A549 treated with RU486 at 1 μM for 4 hours (cell line): ENCODE data around the gene SBF2. TPM values are rescaled to one million over a fixed set of nuclear protein-coding genes. Genes with fewer than 3 reads are reported as not detected.

Experiments
- total RNA-seq: library from RNA; stranded (reverse); fragments of 200-300 nt; extraction: Qiagen RNA extraction; gene quantifications from 5 replicates; pipeline ENCODE4 v1.2.3, GENCODE V29; 2022; ENCODE audit warnings: low read depth

The SBF2 gene
- 11.8 to 14.0 TPM (median 13.2 TPM) in 5 replicates for total RNA-seq

GRCh38 chr11:10293423-10294289, at the start of gene SBF2:
Gene SBF2 (minus strand): TSS chr11:10294219. CDS start chr11:10294069, 150 bp downstream.

GRCh38 chr11:10304495-10305261, 10.7 kb upstream of the SBF2 start, which contains the start of gene ADM:
Gene ADM (plus strand): TSS chr11:10305073. CDS start chr11:10305701, 628 bp downstream.

Other genes with a start within 250 kb of the SBF2 start
- gene ADM, start 10.9 kb upstream of the SBF2 start, total RNA-seq = 76.1 to 129 TPM (median 89.7 TPM) in 5 replicates
- gene AMPD3, start 161.0 kb upstream of the SBF2 start, total RNA-seq = 5.6 to 10.0 TPM (median 8.2 TPM) in 5 replicates
- gene RNF141, start 247.0 kb upstream of the SBF2 start, total RNA-seq = 16.6 to 24.1 TPM (median 22.0 TPM) in 5 replicates